Kidney glomerular epithelial cell (primary cell): Measurements from ENCODE around the gene TRIM34.
A peak's percentile ranks its signal among the peaks of the same experiment; 100 is the strongest.
"Not testable (repeated sequence)": the region's sequence is repeated elsewhere in the genome, so short reads cannot be mapped to it uniquely, and the experiment has no call there.

Experiments
- DNase-seq: peaks from one replicate; lab custom pipeline; 2025; lab: John Stamatoyannopoulos, UW

TRIM34 gene

DNA sequence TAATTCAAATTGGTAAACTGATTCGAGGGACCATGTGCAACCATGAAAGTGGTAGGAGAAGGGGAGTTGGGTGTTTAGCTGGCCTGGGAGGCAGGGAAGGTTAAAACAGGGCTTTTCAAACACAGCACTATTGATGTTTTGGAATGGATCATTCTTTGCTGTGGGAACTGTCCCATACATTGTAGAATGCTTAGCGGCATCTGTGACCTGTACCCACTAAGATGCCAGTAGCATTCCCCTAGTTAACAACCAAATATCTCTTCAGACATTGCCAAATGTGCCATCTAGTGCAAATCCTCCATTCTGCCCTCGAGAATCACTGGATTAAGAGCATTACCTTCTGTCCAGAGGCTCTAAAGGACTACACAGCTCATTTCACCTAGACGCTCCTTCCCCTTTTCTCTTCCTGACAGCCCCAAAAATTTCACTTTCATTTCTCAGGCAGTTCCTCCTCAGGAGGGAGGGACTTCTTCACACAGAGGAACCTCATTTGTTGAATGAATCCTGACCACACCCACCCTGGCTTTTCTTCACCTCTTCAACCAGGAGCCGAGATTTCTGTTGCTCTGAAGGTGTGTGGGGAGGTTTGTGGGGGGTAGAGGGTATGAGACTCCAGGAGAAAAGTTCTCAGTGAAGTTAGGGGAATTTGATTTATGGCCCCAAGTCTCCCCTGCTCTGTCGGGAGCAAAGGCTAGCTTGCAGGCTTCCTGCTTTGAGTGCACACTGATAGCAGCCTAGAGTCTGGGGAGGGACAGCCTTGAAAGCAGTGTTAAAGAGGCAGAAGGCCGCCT is at the start of gene TRIM34:
Gene TRIM34, plus strand, starts transcription at position 513 of the 791 bp plus-strand sequence. CDS start 7,331 bp downstream, outside the sequence.
- peak; percentile 65 for DNase-seq

GRCh38 chr11:5575152-5575551 is 49.6 kb upstream of the TRIM34 start:
- no peak for DNase-seq

DNA sequence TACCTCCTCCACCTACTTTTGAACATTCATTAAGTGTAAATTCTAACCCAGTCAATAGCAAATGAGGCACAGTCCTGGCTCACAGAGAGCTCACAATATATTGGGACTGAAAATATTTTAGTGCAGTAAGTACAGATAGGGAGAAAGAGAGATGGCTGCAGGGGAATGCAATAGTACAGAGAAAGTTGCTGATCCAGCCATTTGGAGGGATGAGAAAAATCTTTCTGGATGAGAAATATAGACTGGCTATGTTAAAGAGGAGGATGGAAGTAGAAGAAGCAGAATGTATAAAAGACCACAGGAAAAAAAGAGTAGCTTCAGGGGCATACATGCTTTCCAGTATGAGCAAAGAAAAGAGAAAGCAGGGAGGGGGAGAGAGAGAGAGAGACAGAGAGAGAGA is 47.7 kb upstream of the TRIM34 start:
- DNase-seq = no peak

DNA sequence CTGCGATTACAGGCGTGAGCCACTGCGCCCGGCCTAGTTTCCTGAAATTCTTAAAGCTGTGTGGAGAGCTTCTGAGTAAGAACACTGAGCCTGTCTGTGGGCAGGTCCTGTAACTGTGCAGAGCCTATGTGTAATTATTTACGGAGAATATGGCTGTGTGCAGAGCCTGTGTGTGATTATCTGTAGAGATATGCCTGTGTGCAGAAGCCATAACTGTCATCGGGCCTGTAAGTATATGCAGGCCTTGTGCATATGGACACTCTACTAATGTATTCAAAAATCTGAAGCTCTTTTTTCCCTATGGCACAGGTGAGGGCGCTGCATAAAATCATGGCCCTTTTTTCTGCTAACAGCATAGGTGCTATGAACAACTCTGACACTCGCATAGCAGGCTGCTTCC is 44.2 kb upstream of the TRIM34 start, which contains the start of gene OR52B6:
Gene OR52B6, plus strand, starts transcription at position 301 of the 400 bp plus-strand sequence. Its CDS starts 0 bp downstream, at position 301.
- no peak for DNase-seq

DNA sequence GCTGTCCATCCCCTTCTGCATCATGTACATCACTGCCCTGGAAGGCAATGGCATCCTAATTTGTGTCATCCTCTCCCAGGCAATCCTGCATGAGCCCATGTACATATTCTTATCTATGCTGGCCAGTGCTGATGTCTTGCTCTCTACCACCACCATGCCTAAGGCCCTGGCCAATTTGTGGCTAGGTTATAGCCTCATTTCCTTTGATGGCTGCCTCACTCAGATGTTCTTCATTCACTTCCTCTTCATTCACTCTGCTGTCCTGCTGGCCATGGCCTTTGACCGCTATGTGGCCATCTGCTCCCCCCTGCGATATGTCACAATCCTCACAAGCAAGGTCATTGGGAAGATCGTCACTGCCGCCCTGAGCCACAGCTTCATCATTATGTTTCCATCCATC is 43.8 kb upstream of the TRIM34 start:
- no peak for DNase-seq

DNA sequence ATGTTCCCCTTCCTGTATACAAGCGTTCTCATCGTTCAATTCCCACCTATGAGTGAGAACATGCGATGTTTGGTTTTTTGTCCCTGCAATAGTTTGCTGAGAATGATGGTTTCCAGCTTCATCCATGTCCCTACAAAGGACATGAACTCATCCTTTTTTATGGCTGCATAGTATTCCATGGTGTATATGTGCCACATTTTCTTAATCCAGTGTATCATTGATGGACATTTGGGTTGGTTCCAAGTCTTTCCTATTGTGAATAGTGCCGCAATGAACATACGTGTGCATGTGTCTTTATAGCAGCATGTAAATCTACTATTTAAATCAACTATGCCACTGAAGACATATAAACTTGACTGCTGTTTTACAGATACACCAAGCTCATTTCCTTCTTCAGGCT is 40.3 kb upstream of the TRIM34 start:
- DNase-seq = not testable (repeated sequence)

- DNase-seq = not testable (repeated sequence)
Measured at GRCh38 chr11:5589906-5590305, 34.9 kb upstream of the TRIM34 start.

DNA sequence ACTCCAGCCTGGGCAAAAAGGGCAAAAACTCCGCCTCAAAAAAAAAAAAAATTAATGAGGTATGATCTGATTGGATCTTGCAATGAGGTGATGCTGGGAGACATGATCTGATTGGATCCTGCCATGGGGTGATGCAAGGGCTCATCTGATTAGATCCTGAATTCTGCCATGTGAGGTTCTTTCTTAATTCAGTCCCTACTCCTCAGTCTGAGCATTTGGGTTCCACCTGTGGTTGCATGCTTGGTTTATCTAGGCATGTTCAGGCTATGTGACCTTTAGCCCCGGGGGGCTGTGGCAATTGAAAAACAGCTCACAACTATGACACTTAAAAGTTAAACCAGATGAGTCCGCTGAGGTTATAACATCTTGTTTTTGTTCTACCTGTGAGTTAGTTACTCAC is 33.2 kb upstream of the TRIM34 start:
- no peak for DNase-seq

- no peak for DNase-seq
Measured at GRCh38 chr11:5592615-5593014, 32.2 kb upstream of the TRIM34 start.

- DNase-seq = no peak
Measured at GRCh38 chr11:5593146-5593545, 31.7 kb upstream of the TRIM34 start.

- peak; percentile 38 for DNase-seq
Measured at GRCh38 chr11:5596607-5597201, 28.1 kb upstream of the TRIM34 start, which contains the start of gene TRIM6. Gene TRIM6, plus strand, starts transcription at chr11:5596637. Its CDS starts 261 bp downstream, at chr11:5596898.

DNA sequence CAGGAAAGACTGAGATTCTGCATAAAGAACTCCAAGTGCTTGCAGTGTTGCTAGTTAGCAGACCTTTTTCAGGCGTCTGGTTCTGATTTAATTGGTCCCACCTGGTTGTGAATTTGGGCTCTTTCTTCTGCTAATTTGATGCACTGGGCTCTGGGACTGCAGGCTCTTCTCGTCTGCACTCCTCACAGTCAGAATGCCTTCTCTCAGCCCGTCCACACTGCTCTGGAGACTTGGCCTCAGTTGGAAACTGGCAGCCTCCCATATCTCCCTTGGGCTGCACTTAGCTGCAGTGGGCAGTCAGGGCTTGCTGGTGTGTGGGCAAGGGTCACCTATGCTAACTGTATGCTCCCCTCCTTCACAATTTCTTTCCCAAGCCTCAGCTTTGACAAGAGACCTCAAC is 26.8 kb upstream of the TRIM34 start:
- DNase-seq = no peak

DNA sequence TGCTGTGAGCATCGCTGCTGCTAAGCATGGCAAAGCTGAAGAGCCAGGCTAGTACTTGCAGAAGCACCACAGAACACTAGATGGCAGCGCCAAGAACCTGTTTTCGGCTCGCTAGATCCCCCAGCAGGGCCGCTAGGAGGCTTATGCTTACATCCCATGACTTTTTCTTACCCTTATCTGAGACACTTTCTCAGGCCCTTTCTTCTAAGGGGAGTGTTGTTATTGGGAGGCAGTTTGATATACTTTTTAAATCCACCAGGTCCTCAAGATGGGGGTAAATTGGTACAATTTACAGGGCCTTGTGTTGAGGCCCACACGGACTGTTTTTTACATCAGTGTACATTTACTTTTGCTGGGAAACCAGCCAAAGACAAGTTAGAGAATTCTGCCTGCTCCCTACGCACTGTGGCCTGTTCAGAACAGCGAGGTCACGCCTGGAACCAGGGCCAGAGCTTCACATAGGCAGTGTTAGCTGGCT is 24.4 kb upstream of the TRIM34 start:
- DNase-seq = peak; percentile 83

DNA sequence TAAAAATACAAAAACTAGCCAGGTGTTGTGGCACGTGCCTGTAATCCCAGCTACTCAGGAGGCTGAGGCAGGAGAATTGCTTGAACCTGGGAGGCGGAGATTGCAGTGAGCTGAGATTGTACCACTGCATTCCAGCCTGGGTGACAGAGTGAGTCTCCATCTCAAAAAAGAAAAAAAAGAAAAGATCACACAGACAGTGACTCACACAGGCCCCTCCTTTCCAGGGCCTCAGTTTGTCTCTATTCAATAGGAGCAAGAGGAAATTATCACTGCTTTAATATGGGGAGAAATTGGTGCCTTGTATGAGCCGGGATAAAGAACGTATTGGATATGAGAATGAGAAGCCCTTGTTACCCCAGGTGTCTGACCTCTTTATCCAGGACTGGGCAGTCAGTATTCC is 22.0 kb upstream of the TRIM34 start:
- not testable (repeated sequence) for DNase-seq

GRCh38 chr11:5603326-5603725 is 21.5 kb upstream of the TRIM34 start:
- DNase-seq = no peak

- DNase-seq = no peak
Measured at GRCh38 chr11:5604896-5605295, 19.9 kb upstream of the TRIM34 start.

- no peak for DNase-seq
Measured at GRCh38 chr11:5605849-5606248, 19.0 kb upstream of the TRIM34 start.

DNA sequence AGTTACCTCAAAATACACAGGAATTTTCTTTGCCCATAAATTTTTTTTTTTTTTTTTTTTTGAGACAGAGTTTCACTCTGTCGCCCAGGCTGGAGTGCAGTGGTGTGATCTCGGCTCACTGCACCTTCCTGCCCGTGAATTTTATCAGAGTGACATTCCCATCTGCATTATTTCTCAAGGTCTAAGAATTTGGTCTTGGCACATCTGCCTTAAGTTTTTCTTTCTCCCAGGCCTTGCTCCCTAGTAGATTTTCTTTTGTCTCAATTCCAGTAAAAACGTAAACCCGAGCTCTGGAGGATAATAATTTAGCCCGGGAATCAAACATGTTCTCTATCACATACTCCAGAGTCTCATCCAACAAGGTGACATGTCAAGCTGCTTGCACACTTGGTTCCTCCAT is 16.0 kb upstream of the TRIM34 start:
- DNase-seq = no peak

DNA sequence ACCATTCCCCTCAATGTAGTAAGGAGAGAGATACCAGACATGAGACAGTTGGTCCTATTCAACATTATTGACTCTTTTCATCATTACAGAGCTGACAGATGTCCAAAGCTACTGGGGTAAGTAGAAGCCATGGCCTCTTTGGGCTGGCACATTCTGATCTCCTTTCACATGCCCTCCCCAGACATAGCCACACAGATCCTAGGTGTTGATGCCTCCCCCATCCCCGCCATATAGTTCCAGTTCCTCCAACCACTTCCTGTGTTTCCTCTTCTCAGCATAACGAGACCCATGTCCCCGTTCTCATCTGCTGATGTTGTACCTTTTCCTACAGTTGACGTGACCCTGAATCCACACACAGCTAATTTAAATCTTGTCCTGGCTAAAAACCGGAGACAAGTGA is 14.4 kb upstream of the TRIM34 start:
- DNase-seq = no peak

DNA sequence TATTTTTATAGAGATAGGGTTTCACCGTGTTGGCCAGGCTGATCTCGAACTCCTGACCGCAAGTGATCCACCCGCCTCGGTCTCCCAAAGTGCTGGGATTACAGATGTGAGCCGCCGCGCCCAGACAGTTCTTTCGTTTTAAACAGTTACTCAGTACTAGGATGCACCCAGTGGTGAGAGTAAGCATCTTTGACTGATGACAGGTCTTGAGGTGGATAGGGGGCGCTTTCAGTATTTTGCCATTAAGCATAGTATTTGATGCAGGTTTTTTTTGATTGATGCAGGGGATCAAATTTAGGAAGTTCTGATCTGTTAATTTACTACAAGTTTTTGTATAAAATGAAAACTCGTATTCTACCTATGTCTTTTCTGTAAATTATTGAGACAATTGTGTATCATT is 13.2 kb upstream of the TRIM34 start:
- DNase-seq = no peak

GRCh38 chr11:5618807-5619206 is 6.0 kb upstream of the TRIM34 start:
- DNase-seq = no peak

DNA sequence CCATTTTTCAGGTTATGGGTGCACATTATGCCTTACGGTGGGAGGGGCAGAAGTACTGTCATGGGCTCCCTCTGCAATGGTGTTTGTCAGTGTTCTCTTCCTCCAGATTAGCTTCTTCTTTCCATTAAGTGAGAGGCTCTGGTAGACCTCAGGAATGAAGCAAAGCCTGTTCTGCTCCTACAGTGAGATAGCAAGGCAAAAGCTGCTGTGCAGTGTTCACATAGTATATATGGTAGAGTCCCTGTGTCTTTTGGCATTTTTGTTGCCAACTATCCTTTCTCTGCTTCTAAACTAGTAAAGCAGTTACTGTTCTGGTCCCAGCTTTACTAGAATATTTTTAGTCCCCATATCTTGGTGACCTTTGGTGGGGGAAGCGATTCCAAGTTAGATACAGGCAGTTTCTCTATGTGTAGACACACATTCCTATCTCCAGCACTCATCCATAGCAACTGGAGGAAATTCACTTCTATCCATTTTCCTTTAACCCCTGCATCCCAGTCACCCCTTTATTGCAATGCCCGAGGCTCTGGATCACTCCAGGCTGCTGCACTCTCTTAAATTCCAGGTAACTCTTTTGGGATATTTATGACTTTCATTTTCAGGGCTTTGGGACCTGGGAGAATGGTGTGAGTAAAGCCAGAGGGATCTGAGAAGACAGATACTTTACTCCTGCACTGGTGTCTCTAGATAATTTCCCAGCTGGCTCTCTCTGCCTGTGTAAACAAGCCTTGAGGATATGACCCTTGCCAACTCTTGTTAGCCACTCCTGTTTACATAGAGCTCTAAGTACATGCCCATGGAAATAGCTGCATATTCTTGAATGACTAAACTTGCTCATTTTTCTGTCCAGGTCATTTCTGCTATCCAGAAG is 3.9 kb upstream of the TRIM34 start:
- DNase-seq = peak; percentile 77
